Activated CD4-positive, alpha-beta T cell treated with anti-CD3 and anti-CD28 coated beads, Interleukin-2, amount 10 ng/mL, durations not matched to agents 24 days and 14 days (primary cell): Measurements from ENCODE around the gene EVC. TPM values are rescaled to one million over a fixed set of nuclear protein-coding genes. Genes with fewer than 3 reads are reported as not detected.
A peak's percentile ranks its signal among the peaks of the same experiment; 100 is the strongest.

Experiments
- DNase-seq: peaks from one replicate; pipeline ENCODE4 v3.0.0; 2022
- H3K27ac Mint-ChIP-seq: one replicate; pipeline ENCODE4 v1.8.0; 2022; ENCODE audit warnings: mild to moderate bottlenecking, mixed read lengths
- H3K27me3 Mint-ChIP-seq: one replicate; pipeline ENCODE4 v1.8.0; 2022; ENCODE audit warnings: mixed read lengths
- H3K36me3 Mint-ChIP-seq: one replicate; pipeline ENCODE4 v1.8.0; 2022; ENCODE audit warnings: low read depth, mild to moderate bottlenecking, mixed read lengths
- H3K4me1 Mint-ChIP-seq: one replicate; pipeline ENCODE4 v1.8.0; 2021; ENCODE audit warnings: mixed read lengths
- H3K4me3 Mint-ChIP-seq: one replicate; pipeline ENCODE4 v1.8.0; 2022; ENCODE audit warnings: mild to moderate bottlenecking, moderate library complexity, mixed read lengths
- H3K9me3 Mint-ChIP-seq: one replicate; pipeline ENCODE4 v1.8.0; 2021; ENCODE audit warnings: mixed read lengths
- intact Hi-C: fragments of 100-400 bp; cut with micrococcal nuclease; formaldehyde crosslinking; loops from one replicate; pipeline ENCODE4 v1.15.1; 2023
- total RNA-seq: library from RNA; stranded (reverse); gene quantifications from 2 replicates; pipeline ENCODE4 v1.2.3, GENCODE V29; 2022

EVC gene
- total RNA-seq, result 1.8 and 1.9 TPM in 2 replicates

DNA sequence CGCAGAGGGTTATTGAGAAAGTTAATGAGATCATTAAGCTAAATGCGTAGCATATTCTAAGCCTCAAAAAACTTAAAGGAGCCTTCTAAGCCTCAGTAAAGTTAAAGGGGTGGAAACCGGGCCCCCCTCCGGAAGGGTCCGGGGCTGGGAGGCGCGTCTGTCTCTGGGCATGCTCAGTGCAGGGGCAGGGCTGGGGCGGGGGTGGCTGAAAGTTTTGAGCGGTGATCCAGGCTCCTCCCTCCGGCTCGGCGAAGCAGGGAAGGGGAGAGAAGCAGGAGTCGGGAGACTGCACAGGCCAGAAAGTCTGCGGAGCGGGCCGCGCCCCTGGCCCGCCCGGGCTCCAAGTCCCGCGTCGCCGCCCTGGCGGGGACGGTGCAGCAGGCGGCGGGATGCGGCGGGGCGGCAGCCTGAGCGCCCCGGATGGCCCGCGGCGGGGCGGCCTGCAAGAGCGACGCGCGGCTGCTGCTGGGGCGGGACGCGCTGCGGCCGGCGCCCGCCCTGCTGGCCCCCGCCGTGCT is at the start of gene EVC:
Gene EVC, plus strand, starts transcription at position 241 of the 518 bp plus-strand sequence. Its CDS starts 180 bp downstream, at position 421.
- intact Hi-C loops, result no loop called here
- Mint-ChIP-seq H3K27ac (peak within 1 kb of the TSS; percentile 20), H3K9me3 (peaks cover 6% of the 10 kb centered on the region), H3K27me3 (peaks cover 40% of the 10 kb centered on the region), H3K36me3 (no peaks in the 10 kb centered on the region), H3K4me1 (peaks cover 6% of the 10 kb centered on the region), H3K4me3 (peak within 1 kb of the TSS; percentile 68)
- DNase-seq, result no peak

GRCh38 chr4:5661237-5661636 is 49.8 kb upstream of the EVC start:
- DNase-seq, result no peak
- H3K9me3 Mint-ChIP-seq, result no peaks in the 10 kb centered on the region
- no peak overlapping the region for H3K27ac Mint-ChIP-seq
- H3K27me3 Mint-ChIP-seq, result no peaks in the 10 kb centered on the region
- no peak overlapping the region for H3K4me3 Mint-ChIP-seq
- intact Hi-C loops, result no loop called here
- no peaks in the 10 kb centered on the region for H3K36me3 Mint-ChIP-seq
- no peaks in the 10 kb centered on the region for H3K4me1 Mint-ChIP-seq

DNA sequence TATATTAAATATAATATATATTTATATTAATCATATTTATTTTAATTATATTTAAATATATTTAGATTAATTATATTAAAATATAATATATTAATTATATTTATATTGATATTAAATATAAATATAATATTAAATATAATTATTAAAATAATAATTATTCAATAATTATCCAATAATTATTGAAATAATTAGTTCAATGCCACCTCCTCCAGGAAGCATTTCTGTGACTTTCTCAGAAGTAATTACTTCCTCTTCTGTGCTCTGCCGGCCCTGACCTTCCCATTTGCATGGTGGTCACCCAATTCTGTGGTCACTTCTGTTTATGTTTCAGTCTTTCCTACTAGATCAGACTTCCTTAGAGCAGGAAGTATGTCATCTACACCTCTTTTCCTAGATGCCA is 48.4 kb upstream of the EVC start:
- Mint-ChIP-seq H3K4me1 (no peaks in the 10 kb centered on the region), H3K27ac (no peak overlapping the region), H3K9me3 (no peaks in the 10 kb centered on the region), H3K27me3 (no peaks in the 10 kb centered on the region), H3K4me3 (no peak overlapping the region), H3K36me3 (no peaks in the 10 kb centered on the region)
- intact Hi-C loops, result no loop called here
- no peak for DNase-seq

GRCh38 chr4:5664778-5665177 is 46.2 kb upstream of the EVC start:
- intact Hi-C loops, result no loop called here
- no peaks in the 10 kb centered on the region for H3K9me3 Mint-ChIP-seq
- no peaks in the 10 kb centered on the region for H3K27me3 Mint-ChIP-seq
- DNase-seq, result no peak
- no peaks in the 10 kb centered on the region for H3K36me3 Mint-ChIP-seq
- no peak overlapping the region for H3K27ac Mint-ChIP-seq
- no peak overlapping the region for H3K4me3 Mint-ChIP-seq
- H3K4me1 Mint-ChIP-seq, result no peaks in the 10 kb centered on the region

DNA sequence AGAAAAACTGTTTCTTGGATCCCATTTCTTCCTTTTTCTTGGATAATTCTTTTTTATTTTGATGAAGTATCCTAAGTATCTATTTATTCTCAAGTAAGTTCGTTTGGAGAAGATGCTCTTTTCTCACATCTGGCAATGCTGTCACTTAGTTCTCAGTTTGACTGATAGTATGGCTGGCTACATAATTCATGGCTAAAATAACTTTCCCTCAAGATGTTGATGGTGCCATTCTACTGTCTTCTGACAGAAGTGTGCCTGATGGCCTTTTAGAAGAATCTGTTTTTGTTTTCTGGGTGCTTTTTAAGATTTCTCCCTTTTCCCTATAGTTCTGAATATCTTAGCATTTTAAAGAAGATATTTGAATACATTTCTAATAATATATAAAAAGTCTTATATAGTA is 44.3 kb upstream of the EVC start:
- no peaks in the 10 kb centered on the region for H3K27me3 Mint-ChIP-seq
- no peak overlapping the region for H3K27ac Mint-ChIP-seq
- H3K4me3 Mint-ChIP-seq, result no peak overlapping the region
- H3K36me3 Mint-ChIP-seq, result no peaks in the 10 kb centered on the region
- H3K9me3 Mint-ChIP-seq, result no peaks in the 10 kb centered on the region
- H3K4me1 Mint-ChIP-seq, result no peaks in the 10 kb centered on the region
- no peak for DNase-seq
- intact Hi-C loops, result no loop called here

- Mint-ChIP-seq H3K4me3 (no peak overlapping the region), H3K9me3 (no peaks in the 10 kb centered on the region), H3K36me3 (no peaks in the 10 kb centered on the region), H3K4me1 (no peaks in the 10 kb centered on the region), H3K27me3 (no peaks in the 10 kb centered on the region), H3K27ac (no peak overlapping the region)
- no peak for DNase-seq
- intact Hi-C loops, result no loop called here
Observed at GRCh38 chr4:5676763-5677162, 34.2 kb upstream of the EVC start.

GRCh38 chr4:5678977-5679376 is 32.0 kb upstream of the EVC start:
- no peaks in the 10 kb centered on the region for H3K36me3 Mint-ChIP-seq
- no peak for DNase-seq
- H3K9me3 Mint-ChIP-seq, result no peaks in the 10 kb centered on the region
- no peaks in the 10 kb centered on the region for H3K4me1 Mint-ChIP-seq
- intact Hi-C loops, result no loop called here
- no peak overlapping the region for H3K4me3 Mint-ChIP-seq
- no peaks in the 10 kb centered on the region for H3K27me3 Mint-ChIP-seq
- H3K27ac Mint-ChIP-seq, result no peak overlapping the region

GRCh38 chr4:5683566-5683965 is 27.4 kb upstream of the EVC start:
- no peak overlapping the region for H3K27ac Mint-ChIP-seq
- no peaks in the 10 kb centered on the region for H3K36me3 Mint-ChIP-seq
- intact Hi-C loops, result no loop called here
- no peak overlapping the region for H3K4me3 Mint-ChIP-seq
- no peaks in the 10 kb centered on the region for H3K4me1 Mint-ChIP-seq
- no peaks in the 10 kb centered on the region for H3K9me3 Mint-ChIP-seq
- H3K27me3 Mint-ChIP-seq, result no peaks in the 10 kb centered on the region
- no peak for DNase-seq

DNA sequence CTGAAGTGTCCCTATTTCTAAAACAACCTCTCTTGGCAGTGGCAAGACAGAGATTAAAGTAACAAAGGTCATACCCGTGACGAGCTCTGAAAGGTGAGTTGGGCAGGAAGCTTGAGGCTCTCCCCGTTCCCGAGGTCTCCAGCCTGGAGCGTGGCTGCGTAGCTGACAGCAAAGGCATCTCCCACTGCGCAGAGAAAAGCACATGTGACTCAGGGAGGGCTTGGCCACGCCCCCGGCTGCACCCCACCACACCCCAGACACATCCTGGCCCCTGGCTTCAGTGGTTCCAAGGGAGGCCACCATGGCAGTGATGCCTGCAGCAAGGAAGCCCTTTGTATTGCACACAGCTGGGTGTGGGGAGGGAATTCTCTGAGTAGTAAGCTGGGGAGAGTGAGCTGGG is 25.7 kb upstream of the EVC start:
- no peak overlapping the region for H3K4me3 Mint-ChIP-seq
- H3K27me3 Mint-ChIP-seq, result no peaks in the 10 kb centered on the region
- H3K27ac Mint-ChIP-seq, result no peak overlapping the region
- no peaks in the 10 kb centered on the region for H3K4me1 Mint-ChIP-seq
- DNase-seq, result no peak
- no peaks in the 10 kb centered on the region for H3K36me3 Mint-ChIP-seq
- intact Hi-C loops, result no loop called here
- no peaks in the 10 kb centered on the region for H3K9me3 Mint-ChIP-seq

- Mint-ChIP-seq H3K27ac (no peak overlapping the region), H3K4me3 (no peak overlapping the region), H3K27me3 (no peaks in the 10 kb centered on the region), H3K36me3 (no peaks in the 10 kb centered on the region), H3K9me3 (no peaks in the 10 kb centered on the region), H3K4me1 (no peaks in the 10 kb centered on the region)
- intact Hi-C loops, result no loop called here
- no peak for DNase-seq
Observed at GRCh38 chr4:5686338-5686737, 24.7 kb upstream of the EVC start.

GRCh38 chr4:5689065-5689464 is 21.9 kb upstream of the EVC start:
- Mint-ChIP-seq H3K9me3 (no peaks in the 10 kb centered on the region), H3K36me3 (no peaks in the 10 kb centered on the region), H3K4me3 (no peak overlapping the region), H3K27ac (no peak overlapping the region), H3K27me3 (no peaks in the 10 kb centered on the region), H3K4me1 (no peaks in the 10 kb centered on the region)
- DNase-seq, result no peak
- intact Hi-C loops, result no loop called here

DNA sequence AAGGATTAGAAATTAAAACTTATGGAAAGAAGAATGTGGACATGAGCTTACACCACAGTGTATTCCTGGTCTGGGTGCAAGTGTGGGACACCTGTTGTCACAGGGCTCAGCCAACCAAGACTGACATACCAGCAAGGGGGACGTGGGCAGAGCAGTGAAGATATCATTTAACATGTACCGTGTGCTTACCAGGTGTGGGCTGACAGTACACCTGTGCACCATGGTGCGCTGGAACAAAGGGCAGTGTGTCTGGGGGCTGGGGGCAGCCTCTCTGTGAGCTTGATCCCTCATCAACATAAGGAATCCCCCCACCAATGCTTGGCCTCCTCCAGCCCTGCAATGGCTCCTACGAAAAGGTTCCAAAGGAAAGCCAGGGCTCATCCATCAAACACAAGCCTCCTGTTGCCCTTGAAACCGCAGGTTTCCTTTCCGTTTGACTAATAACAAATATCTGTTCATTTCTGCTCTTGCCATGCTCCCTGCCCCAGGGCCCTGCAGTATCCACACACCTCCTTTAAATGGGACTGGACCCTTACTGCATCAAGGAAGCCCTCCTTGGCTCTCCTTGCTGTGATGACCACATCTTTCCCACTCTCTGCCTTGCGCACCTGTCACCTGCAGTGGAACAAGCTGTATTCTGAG is 19.4 kb upstream of the EVC start:
- no peak for DNase-seq
- intact Hi-C loops, result no loop called here
- H3K9me3 Mint-ChIP-seq, result no peaks in the 10 kb centered on the region
- H3K4me3 Mint-ChIP-seq, result no peak overlapping the region
- H3K4me1 Mint-ChIP-seq, result no peaks in the 10 kb centered on the region
- no peaks in the 10 kb centered on the region for H3K27me3 Mint-ChIP-seq
- no peak overlapping the region for H3K27ac Mint-ChIP-seq
- H3K36me3 Mint-ChIP-seq, result no peaks in the 10 kb centered on the region

DNA sequence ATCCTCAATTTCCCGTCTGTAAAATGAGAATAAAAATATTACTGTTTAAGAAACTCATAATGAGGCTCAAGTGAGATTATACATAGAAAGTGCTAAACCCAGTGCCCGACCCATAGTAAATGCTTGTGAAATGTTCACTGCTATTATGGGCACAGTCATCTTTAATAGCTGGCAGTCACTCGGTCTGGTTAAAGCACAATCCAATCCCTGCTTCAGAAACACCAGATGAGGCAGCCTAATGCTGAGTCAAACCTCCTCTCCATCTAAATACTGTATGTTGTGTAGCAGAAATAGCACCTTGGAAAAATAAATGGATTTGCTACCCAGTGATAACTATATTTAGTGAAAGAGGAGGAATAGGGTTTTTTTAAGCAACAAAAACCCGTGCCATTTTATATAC is 17.1 kb upstream of the EVC start:
- Mint-ChIP-seq H3K27ac (no peak overlapping the region), H3K4me3 (no peak overlapping the region), H3K9me3 (no peaks in the 10 kb centered on the region), H3K27me3 (no peaks in the 10 kb centered on the region), H3K36me3 (no peaks in the 10 kb centered on the region), H3K4me1 (no peaks in the 10 kb centered on the region)
- intact Hi-C loops, result no loop called here
- no peak for DNase-seq

DNA sequence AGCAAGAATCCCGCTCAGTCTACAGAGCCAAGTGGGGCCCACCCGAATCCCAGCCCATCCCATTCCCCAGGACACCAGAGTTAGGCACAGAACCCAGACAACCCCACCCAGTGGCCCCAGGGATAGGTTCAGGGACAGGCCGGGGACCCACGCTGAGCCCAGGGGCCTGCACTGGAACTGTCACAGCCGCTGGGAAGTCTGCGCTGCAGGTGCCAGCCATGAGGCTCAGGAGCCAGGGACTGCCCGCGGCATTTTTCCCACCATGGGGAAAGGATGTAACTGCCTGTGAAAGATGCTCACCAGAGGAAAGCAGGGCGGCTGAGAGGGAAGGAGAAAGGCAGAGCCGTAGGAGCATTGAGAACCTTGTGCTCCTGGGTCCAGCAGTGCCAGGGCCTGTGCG is 14.7 kb upstream of the EVC start:
- Mint-ChIP-seq H3K27me3 (no peaks in the 10 kb centered on the region), H3K36me3 (no peaks in the 10 kb centered on the region), H3K4me1 (no peaks in the 10 kb centered on the region), H3K4me3 (no peak overlapping the region), H3K27ac (no peak overlapping the region), H3K9me3 (no peaks in the 10 kb centered on the region)
- intact Hi-C loops, result no loop called here
- DNase-seq, result no peak

DNA sequence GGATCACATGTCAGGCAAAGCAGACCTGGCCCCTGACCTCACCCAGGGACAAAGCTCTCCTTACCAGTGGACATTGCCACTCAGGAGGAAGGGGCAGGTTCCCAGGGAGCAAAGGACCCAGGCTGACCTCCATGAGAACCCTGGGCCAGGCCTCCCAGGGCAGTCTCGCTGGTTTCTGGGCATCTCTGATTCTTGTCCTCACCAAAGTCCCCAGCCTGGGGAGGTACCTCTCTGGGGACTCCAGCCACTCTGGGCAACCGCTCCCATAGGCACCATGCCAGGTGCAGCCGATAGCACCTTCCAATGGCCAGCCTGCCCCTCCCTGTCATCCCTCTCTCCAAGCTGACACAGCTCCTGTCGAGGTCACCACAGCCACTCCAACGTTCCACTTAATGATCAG is 10.5 kb upstream of the EVC start:
- H3K36me3 Mint-ChIP-seq, result no peaks in the 10 kb centered on the region
- no peak overlapping the region for H3K27ac Mint-ChIP-seq
- no peak for DNase-seq
- intact Hi-C loops, result no loop called here
- H3K4me1 Mint-ChIP-seq, result no peaks in the 10 kb centered on the region
- H3K4me3 Mint-ChIP-seq, result no peak overlapping the region
- peaks cover 5% of the 10 kb centered on the region for H3K9me3 Mint-ChIP-seq
- H3K27me3 Mint-ChIP-seq, result no peaks in the 10 kb centered on the region
